ENCODE results near the gene CASQ2.

Gene CASQ2

DNA sequence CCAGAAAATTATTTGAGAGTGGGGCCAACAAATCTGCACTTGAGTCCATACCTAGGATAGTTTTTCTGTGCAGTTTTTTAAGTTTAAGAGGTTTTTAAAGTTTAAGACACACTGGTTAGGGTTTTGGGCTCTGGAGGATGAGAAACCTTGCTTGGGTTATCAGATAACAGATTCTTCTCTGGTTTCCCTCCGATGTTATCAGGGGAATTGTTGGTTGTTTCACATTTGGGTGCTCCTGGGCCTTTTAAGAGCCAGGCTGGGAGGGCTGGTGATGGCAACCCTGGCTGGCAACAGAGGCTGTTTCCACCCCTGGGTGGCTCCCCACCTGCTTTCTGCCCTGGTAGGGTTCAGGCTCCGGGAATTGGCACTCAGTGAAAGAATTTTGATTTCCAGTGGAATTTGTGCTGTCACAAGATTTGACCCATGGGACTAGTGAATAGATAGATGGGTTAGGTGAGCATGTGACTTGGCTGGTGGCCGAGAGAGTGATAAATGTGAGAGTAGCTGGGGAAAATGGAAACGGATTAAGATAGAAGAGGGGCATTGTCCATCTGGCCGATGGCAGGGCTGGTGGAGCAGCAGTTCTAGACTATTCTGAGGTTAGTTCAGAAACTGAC, 111.9 kb downstream of the CASQ2 start:
- no peak for DNase-seq

DNA sequence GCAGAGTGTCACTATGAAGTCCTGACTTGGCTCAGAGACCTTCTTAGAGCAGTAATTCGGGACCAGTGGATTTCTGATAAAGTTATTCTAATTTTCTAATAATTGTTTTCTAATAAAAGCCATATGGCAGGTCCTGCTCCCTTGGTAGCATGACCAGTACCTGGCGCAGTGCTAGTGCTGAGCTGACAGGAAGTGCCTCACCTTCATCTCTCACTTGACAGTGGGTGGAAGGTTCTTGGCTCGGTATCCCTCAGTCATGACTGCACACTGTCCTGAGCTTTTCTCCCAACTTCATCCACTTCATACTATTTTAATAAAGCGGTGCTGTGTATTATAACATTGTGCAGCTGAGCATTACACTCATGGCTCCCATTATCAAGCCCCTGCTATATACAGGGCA, 112.6 kb downstream of the CASQ2 start:
- DNase-seq = no peak

DNA sequence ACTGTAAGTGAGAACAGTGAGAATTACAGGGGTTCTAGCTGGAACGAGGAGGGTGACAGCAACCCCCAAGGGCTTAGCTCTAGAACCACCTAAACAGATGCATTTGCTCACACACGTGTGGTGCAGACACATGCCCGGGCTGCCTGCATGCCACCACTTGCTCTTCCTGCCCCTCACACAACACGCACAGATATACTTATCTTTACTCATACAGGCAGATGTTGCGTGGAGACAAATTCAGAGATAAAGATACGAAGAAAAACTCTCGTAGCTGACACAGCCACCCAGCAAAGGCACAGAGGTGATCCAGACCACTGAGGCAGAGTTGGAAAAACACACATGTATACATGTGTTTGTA, 113.2 kb downstream of the CASQ2 start:
- peak; percentile 85 for DNase-seq

DNA sequence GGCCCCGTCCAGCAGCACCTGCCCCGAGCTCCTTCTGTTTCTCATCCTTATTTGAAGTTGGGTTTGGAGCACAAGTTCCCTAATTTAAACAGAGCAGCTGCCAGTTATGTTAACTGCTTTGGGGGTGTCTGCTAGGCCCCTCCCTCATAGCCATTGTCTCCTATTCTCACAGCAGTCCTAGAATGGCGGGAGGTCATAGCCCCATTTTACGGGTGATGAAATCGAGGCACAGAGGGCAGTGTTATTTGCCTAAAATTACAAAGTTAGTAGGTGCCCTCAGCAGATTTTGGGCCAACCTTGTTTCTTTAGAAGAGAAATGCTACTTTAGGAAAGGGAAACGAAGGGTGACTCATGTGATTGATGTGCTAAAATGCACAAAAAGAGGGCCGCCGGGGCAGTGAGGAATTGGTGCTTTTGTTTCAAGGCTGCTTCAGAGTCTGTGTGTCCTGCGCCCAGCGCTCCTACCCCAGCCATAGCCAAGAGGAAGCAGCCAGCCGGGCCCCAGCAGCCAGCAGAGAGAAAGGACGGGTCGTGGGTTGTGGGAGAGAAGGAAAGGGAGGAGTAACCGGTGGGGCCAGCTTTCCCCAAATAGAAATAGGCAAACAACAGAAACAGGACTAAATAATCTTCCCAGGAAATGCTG, 113.7 kb downstream of the CASQ2 start:
- DNase-seq = peak; percentile 65

DNA sequence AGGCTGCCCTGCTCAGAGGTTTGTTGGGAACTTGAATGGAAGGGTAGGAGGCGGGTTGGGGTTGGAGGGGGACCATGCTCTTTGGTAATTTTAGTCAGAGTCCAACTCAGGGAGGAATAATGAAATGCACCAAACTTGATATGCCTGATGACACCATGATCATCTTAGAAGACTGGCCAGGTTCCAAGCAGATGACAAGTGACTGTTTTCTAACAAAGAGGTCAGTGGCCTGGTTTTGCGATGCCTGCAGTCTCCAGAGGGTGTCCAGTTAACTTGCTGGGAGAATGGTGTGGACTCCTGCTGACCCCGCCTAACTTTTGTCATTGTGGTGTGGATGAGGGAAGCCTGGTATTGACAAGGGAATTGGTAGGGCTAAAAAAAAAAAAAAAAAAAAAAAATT, 114.4 kb downstream of the CASQ2 start:
- peak; percentile 42 for DNase-seq

DNA sequence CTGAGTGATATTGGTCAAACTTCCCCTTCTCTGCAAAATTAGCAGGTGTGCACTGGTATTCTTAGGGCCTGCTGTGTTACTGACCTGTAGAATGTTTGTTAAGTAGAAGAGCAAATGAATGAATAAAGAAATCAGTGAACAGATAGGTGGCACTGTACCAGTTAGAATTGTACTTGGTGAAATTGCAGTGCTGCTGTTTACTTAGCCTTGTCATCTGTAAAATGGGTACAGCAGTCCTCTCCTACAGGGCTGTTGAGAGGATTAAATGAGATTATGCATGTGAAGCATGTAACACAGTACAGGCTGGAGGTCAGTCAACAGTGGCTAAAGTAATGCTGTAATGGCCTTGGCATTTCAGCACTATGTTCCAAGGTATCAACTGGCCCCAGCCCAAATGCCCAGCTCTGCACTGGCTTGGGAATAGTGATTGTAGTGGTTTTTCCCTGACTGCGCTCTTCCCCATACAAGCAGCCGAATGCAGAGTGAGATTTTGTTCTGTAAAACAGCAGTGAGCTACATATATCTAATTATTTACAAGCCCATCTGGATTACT, 116.2 kb downstream of the CASQ2 start:
- DNase-seq = no peak

DNA sequence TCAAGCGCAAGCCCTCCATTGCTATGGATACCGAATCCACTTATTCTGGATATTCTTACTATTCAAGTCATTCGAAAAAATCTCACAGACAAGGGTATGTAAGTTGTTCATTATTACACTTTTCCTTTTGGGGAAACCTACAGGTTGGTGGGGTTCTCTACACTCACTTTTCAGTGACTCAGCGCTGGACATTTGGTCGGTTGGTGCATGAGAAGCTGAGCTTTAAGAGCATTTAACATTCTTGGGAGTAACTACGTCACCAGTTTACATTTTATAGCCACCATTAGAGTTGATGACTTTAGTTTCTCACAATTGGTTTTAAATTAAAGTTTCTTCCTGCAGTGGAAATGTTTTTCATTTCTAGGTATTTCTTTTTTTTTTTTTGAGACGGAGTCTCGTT, 117.1 kb downstream of the CASQ2 start:
- DNase-seq = no peak

DNA sequence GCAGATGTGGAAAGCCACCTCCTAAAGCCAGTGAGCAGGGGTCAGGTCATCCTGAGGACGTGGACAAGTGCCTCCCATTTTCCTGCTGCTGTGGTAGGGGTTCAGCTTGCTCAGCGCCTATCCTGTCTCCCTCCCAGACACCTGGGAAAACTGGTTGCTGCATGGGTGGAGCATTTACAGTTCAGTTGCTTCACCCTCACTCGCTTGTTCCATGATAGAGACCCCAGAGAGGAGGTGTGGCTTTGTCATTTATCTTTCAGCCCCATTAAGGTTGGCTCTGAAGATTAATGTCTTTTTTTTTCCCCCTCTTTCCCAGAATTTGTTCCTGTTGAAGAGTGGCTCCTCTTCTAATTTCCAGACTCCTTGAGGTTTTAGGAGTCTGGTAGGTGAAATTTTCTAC, 117.6 kb downstream of the CASQ2 start:
- DNase-seq = no peak

Measured in hematopoietic multipotent progenitor cell treated with erythropoietin and hydrocortisone succinate and interleukin-3 and kit ligand, for 4 days (in vitro differentiated cells).